HG03095 (cell line): ENCODE results near the gene TEX264.
"Not testable (repeated sequence)": the region's sequence is repeated elsewhere in the genome, so short reads cannot be mapped to it uniquely, and the experiment has no call there.

Experiments used
- ATAC-seq: cut with Tn5 transposase; IDR thresholded peaks from one replicate; pipeline ENCODE4 v1.9.1; 2021; ENCODE audit warnings: moderate library complexity; ENCODE audit not compliant: unreplicated experiment

Gene TEX264

DNA sequence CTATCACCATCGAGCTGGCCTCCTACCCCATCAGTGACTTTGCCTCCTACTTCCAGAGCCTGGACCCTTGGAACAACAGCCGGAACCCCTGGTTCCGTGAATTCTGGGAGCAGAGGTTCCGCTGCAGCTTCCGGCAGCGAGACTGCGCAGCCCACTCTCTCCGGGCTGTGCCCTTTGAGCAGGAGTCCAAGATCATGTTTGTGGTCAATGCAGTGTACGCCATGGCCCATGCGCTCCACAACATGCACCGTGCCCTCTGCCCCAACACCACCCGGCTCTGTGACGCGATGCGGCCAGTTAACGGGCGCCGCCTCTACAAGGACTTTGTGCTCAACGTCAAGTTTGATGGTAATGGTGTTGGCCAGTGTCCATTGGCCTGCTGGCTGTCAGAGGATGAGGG is 41.9 kb downstream of the TEX264 start:
- no peak for ATAC-seq

DNA sequence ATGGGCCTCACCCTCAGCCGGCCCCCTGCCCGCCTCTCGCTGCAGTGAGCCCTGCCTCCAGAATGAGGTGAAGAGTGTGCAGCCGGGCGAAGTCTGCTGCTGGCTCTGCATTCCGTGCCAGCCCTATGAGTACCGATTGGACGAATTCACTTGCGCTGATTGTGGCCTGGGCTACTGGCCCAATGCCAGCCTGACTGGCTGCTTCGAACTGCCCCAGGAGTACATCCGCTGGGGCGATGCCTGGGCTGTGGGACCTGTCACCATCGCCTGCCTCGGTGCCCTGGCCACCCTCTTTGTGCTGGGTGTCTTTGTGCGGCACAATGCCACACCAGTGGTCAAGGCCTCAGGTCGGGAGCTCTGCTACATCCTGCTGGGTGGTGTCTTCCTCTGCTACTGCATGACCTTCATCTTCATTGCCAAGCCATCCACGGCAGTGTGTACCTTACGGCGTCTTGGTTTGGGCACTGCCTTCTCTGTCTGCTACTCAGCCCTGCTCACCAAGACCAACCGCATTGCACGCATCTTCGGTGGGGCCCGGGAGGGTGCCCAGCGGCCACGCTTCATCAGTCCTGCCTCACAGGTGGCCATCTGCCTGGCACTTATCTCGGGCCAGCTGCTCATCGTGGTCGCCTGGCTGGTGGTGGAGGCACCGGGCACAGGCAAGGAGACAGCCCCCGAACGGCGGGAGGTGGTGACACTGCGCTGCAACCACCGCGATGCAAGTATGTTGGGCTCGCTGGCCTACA is 44.4 kb downstream of the TEX264 start:
- no peak for ATAC-seq

DNA sequence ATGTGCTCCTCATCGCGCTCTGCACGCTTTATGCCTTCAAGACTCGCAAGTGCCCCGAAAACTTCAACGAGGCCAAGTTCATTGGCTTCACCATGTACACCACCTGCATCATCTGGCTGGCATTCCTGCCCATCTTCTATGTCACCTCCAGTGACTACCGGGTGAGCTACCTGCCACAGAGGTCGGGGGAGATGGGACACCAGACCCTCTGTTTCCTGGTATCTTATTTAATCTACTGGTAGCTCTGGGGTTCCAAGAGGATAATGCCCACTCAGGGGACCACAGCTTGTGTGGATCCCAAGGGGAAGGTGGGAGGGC is 44.9 kb downstream of the TEX264 start:
- ATAC-seq = no peak

DNA sequence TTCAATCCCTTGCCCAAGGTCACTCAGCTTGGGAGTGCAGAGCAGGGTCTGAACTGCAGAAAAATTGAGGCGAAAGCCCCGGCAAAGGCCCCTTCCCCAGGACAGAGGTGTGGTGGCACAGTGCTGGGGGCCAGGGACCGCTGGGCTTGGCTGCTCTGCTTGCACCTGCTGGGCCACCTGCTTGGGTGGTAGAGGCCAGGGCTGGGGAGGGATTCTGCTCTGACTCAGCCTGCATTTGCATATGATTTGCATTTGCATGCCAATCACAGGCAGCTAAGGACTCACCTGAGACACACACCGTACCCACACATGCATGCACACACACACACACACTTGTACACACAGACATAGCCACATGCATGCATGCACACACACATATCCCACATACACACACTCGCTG is 45.8 kb downstream of the TEX264 start:
- no peak for ATAC-seq

DNA sequence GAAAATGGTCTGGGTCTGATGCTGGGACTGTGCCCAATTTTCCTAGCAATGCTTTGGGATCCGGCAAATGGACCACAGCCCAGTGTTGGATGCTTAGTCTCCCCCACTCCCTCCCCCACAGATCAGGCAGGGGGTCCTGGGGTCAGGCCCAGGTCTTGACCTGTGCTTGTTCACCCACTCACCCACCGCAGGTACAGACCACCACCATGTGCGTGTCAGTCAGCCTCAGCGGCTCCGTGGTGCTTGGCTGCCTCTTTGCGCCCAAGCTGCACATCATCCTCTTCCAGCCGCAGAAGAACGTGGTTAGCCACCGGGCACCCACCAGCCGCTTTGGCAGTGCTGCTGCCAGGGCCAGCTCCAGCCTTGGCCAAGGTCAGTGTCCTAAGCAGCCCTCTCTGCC is 46.4 kb downstream of the TEX264 start:
- ATAC-seq = no peak

DNA sequence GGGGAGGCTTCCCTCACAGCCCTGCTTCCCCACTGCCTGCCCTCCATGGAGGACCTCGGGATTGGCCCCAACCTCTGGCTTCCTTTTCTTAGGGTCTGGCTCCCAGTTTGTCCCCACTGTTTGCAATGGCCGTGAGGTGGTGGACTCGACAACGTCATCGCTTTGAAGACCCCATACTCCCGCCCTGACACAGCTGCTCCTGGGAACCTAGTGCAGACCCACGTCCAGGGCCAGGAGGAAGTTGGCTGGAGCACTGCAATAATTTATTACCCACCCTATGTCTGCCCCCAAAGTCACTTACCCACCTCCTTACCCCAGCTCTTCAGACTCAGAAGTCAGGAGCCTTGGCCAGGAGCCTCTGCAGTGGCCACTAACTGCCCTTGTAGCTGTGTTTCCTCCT is 46.9 kb downstream of the TEX264 start:
- ATAC-seq = no peak

DNA sequence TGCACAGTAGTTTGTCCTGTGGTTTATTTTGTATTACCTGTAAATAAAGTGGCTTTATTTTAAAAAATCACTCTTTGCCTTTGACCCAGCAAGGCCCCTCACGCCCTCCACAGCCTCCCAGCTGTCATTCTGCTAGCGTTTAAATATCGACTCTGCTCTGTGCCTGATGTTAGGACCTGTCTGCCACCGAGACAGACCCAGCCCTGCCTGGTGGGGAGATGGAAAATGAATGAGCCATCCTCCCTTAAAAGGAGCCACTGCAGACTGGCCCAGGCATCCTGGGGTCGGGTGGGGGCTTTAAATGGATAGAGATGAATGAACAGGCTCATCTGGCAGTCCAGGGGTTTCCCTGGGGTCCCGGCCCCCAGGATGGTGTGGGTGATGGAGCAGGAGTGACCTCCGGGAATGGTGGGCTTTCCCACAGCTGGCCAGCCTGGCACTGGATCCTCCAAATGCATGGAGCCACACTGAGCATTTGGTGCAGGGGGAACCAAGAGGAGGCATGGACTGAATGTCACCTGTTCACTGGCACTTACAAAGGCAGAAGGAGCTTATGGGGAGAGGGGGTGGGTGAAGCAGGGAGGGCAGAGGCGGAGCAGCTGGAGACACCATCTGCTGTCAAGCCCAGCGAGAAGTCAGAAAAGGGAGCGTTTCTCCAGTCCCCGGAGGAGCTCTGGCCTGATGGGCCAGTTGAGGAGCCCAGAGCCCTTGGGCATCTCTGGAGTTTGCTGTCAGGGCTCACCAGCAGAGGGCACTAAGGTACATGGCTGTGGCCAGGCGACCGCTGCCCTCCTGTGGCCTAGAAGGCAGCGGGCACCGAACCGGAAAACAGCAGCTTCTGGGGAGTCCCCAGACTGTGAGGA is 47.7 kb downstream of the TEX264 start:
- no peak for ATAC-seq

DNA sequence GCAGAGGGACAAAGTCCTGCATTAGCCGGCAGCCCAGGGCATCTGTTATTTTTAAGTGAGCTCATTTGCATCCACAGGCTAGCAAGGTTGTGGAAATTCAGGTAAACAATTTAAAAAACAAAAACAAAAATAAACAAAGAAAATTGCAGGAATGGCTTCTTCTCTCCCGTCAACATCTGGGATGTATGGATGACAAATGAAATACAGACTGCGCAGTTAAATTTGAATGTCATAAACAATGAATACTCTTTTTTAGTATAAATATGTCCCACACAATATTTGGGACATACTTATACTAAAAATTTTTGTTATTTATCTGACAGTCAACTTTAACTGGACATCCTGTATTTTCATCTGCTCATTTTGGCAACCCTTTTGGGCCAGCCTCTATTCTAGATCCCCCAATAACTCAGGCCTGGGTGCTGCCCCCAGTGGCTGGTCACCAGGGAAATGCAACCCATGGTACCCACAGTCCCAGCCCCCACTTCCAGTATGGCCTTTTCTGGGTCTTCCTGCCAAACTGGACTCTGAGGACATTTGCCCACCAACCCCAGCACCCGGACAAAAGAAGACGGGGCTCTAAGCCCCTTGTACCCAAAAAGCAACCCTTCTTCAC is 48.5 kb downstream of the TEX264 start:
- ATAC-seq = no peak

DNA sequence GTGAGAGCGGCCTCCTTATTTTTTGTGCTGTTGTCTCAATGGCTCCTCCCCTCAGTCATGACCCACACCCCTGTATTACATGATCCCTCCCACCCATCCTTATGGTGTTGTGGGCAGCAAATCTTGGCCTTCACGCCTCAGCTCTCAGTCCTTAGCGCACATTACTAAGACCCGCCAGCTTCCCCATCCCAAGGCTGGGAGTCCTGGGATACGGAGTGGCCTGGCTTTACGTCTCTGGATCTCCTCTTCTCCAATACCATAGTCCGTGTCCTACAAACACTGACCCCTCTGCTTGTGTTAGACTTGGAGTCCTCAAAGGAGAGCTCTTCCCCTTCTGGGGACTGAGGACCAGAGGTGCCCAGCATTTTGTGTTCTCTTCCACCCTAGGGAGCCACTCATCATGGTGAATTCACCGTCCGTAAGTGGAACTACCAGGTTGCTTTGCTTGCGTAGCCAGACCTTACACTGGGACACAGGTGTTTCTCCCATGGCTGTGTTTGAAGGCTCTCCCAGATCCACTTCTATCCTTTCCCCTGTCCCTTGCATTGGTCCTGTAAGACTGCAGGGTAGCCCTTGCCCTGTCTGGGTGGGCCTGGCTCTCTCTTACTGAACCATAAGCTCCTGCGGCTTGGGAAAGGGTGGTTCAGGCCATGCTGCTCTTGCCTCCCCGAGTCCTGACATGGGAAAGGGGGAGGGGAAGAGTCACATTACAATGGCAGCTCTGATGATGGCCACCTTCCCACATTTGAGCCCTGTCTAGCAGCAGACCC is 49.4 kb downstream of the TEX264 start:
- ATAC-seq = no peak

DNA sequence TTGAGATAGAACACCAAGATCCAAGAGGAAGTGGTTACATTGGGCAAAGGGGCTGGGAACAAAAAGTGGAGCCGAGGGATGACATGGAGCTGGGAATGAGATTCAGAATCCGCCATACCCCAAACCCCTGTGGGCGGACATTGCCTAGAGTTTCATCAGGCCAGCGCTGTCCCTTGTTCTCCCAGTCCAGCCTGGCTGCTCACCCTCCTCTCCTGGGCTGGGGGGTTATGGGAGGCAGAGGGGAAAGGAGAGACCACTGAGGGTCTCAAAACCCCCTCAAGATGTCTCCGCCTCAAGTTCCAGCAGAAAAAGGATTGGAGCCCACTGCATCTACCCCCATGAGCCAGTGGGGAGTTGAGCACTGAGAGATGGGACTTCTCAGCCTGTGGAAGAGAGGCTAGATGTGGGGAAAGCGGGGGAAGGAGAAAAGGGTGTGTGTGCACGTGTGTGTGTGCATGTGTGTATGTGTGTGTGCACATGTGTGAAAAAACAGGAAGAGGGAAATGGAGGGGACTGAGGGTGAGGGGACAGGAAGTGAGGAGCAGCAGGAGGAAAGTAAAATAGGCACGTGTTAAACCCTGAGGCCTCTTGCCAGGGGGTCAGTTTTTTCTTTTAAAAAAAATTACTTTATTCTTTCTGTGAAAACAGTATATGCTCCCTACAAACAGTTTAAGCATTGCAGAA is 50.2 kb downstream of the TEX264 start:
- no peak for ATAC-seq

DNA sequence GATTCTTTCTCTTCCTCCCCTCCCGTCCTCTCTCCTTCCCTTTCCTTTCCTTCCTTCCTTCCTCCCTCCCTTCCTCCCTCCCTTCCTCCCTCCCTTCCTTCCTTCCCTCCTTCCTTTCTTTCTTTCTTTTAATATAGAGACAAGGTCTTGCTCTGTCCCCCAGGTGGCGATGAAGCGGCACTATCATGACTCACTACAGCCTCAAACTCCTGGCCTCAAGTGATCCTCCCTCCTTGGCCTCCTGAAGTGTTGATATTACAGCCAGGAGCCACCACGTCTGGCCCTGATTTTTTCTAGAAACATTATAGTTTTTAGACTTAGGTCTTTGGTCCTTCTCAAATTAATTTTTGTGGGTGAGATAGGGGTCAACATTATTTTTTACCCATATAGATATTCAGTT is 51.3 kb downstream of the TEX264 start:
- ATAC-seq = no peak

DNA sequence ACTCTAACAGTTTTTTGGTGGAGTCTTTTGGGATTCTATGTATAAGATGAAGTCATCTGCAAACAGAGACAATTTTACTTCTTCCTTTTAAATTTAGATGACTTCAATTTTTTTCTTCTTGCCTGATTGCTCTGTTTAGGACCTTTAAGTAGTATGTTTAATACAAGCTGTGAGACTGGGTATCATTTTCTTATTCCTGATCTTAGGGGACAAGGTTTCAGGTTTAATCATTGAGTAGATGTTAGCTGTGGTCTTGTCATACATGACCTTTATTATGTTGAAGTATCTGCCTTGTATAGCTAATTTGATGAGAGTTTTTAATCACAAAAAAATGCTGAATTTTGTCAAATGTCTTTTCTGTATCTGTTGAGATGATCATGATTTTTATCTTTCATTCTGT is 56.4 kb downstream of the TEX264 start:
- no peak for ATAC-seq

DNA sequence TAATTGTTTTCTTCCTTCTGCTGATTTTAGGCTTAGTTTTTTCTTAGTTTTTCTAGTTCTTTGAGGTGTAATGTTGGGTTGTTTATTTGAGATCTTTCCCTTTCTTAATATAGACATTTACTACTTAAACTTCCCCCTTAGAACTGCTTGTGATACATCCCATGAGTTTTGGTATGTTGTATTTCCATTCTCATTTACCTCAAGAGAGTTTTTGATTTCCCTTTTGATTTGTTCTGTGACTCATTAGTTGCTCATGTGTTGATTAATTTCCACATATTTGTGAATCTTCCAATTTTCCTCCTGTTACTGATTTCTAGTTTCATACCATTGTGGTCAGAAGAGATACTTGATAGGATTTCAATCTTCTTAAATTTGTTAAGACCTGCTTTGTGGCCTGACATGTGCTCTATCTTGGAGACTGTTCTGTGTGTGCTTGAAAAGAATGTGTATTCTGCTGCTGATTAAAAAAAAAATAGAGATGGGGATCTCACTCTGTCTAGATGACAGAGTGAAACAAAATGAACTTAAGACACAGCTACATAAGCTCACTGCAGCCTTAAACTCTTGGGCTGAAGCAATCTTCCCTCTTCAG is 58.1 kb downstream of the TEX264 start:
- no peak for ATAC-seq

DNA sequence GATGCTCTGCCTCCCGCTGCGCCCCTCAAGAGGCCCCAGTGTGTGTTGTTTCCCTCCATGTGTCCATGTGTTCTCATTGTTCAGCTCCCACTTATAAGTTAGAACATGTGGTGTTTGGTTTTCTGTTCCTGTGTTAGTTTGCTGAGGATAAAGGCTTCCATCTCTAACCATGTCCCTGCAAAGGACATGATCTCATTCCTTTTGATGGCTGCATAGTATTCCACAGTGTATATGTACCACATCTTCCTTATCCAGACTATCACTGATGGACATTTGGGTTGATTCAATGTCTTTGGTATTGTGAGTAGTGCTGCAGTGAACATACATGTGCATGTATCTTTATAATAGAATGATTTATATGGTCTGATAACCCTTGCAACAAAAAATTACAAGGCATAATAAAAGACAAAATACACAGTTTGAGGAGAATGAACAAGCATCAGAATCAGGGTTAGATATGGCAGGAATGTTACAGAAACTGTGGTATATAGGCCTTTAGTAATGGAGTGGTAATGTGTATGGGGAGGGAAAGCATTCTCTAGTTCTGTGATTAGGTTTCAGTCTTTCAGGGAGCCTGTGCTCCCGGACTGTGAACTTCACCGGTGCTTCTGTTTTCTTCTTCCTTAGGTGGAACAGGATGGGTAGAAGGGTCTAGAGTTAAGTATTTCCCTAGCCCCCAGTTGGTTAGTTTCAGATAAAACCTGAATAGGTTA is 63.0 kb downstream of the TEX264 start:
- no peak for ATAC-seq

DNA sequence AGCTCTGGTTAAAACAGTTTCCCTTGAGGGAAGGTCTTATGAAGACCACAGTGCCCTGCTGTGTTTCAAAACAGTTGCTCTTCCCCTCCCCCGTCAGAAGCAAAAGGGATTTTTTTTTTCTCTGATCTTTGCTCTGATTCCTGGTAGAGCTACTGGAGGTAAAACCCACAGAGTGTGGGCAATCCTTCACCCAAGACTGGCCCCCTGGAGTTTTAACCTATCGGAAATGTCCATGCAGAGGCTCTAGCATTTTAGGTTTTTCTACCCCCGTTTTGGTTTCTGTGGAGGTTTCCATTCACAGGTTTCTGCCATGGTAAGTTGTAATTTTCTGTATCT is 63.5 kb downstream of the TEX264 start:
- no peak for ATAC-seq

DNA sequence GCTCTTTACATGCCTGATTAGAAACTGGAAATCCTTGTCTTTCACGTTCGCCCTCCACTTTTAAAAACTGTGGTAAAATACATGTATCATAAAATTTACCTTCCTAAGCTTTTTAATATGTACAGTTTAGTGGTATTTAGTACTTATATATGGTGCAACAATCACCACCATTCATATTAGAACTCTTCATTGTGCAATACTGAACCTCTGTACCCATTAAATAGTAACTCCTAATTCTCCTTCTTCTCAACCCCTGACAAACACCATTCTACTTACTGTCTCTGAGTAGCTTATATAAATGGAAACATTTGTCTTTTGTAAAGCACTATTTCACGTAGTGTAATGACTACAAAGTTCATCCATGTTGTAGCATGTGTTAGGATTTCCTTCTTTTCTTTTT is 64.0 kb downstream of the TEX264 start:
- no peak for ATAC-seq

DNA sequence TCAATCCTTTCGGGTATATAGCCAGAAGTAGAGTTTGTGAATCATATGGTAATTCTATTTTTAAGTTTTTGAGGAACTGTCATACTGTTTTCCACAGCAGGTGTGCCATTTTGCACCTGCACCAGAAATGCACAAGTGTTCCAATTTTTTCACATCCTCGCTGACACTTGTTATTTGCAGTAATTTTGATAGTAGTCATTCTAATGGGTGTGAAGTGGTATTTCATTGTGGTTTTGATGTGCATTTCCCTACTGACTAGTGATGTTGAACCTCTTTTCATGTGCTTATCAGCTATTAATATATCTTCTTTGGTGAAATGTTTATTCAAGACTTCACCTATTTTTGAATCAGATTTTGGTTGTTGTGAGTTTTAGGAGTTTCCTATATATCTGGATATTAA is 64.9 kb downstream of the TEX264 start:
- no peak for ATAC-seq

DNA sequence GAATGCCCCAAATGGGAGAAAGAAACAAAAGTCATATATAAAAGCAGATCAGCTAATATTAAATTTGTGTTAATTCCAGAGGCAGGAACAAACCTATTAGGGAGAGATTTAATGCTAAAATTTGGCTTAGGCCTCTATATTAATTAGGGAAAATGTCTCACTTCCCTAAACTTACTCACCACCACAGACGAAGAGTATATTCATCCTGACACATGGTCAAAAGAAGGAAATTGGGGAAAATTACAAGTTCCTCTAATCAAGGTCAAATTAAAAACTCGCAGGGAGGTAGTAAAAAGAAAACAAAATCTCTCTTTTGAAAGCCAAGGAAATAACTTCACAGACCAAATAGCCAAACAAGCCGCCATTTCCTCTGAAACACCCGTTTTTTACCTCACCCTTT is 68.1 kb downstream of the TEX264 start:
- ATAC-seq = no peak

DNA sequence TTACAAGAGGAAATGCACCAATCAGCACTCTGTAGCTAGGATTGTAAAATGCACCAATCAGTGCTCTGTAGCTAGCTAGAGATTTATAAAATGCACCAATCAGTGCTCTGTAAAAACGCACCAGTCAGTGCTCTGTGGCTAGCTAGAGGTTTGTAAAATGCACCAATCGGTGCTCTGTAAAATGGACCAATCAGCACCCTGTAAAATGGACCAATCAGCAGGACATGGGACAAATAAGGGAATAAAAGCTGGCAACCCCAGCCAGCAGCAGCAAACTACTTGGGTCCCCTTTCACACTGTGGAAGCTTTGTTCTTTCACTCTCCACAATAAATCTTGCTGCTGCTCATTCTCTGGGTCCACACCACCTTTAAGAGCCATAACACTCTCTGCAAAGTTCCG is 71.3 kb downstream of the TEX264 start:
- not testable (repeated sequence) for ATAC-seq

DNA sequence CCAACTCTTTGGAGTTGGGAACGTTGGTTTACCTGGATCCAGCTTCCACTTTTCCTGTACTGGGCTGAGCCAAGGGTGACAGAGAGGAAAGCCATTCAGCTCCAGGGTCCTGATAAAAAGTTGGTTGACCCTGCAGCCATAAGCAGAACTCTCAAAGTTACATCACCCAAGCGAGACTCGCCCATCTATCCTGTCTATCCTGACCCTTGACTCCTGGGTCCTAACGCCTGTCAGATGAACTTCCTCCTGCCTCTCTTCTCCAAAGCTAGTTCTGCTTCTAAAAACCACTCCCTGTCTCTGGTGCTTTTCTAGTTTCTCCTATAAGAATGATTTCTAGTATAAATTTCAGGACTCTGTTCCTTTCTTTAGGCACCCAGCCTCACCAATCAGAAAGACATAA is 71.9 kb downstream of the TEX264 start:
- not testable (repeated sequence) for ATAC-seq
